Kasumi-1 (cell line): ENCODE results near the gene TMEM97.

Experiments used
- DNase-seq, 2 experiments: peaks; one replicate each; lab custom pipeline; 2025; lab: John Stamatoyannopoulos, UW

TMEM97 gene

GRCh38 chr17:28365487-28365886 is 46.5 kb downstream of the TMEM97 start:
- no peak for DNase-seq

GRCh38 chr17:28366605-28367004 is 47.6 kb downstream of the TMEM97 start:
- DNase-seq: peak in 1 of 2 experiments; percentile 16

GRCh38 chr17:28367641-28368305 is 48.8 kb downstream of the TMEM97 start:
- DNase-seq: no peak

GRCh38 chr17:28368306-28368831 is 49.4 kb downstream of the TMEM97 start:
- DNase-seq: no peak

- no peak for DNase-seq
These were observed 50.1 kb downstream of the TMEM97 start for GRCh38 chr17:28368915-28369683.

- no peak for DNase-seq
These were observed 50.7 kb downstream of the TMEM97 start for GRCh38 chr17:28369684-28370034.

- peak; percentile 17 to 28 for DNase-seq
These were observed 51.2 kb downstream of the TMEM97 start, which contains the start of gene VTN for GRCh38 chr17:28370035-28370743. TSS of gene VTN (minus strand) at chr17:28370307. CDS start at chr17:28370203, 104 bp downstream.

- DNase-seq: no peak
These were observed 51.7 kb downstream of the TMEM97 start for GRCh38 chr17:28370744-28371103.

GRCh38 chr17:28371245-28372202 is 52.5 kb downstream of the TMEM97 start, which contains the start of gene SARM1:
TSS of gene SARM1 (plus strand) at chr17:28371694. CDS start at chr17:28372033, 339 bp downstream.
- no peak for DNase-seq

GRCh38 chr17:28372203-28372944 is 53.4 kb downstream of the TMEM97 start:
- no peak for DNase-seq

- no peak for DNase-seq
These were observed 53.9 kb downstream of the TMEM97 start for GRCh38 chr17:28372945-28373274.
